ENCODE results near the gene MICA.
A peak's percentile ranks its signal among the peaks of the same experiment; 100 is the strongest.
"Not testable (repeated sequence)": the region's sequence is repeated elsewhere in the genome, so short reads cannot be mapped to it uniquely, and the experiment has no call there.

Gene MICA

GRCh38 chr6:31365864-31366263, 37.5 kb upstream of the MICA start:
- H3K4me3 ChIP-seq (ENCODE audit: low read length), result no peak overlapping the region
- no peaks in the 10 kb centered on the region for H3K4me1 ChIP-seq (ENCODE audit: control insufficient read depth, low read depth, low read length)
- H3K27ac ChIP-seq (ENCODE audit: low read length), result no peak overlapping the region
- H3K9ac ChIP-seq (ENCODE audit: low read length), result no peak overlapping the region
- H3K36me3 ChIP-seq (ENCODE audit: control insufficient read depth, low read depth, low read length), result no peaks in the 10 kb centered on the region
- no peaks in the 10 kb centered on the region for H3K9me3 ChIP-seq (ENCODE audit: control insufficient read depth, low read depth, low read length)
- H3K27me3 ChIP-seq (ENCODE audit: control insufficient read depth, insufficient read depth, low read length), result peaks cover 33% of the 10 kb centered on the region

GRCh38 chr6:31366693-31367470, 36.5 kb upstream of the MICA start:
- Histone ChIP-seq H3K4me3 (ENCODE audit: low read length) (peak overlapping the region; percentile 39), H3K4me1 (ENCODE audit: control insufficient read depth, low read depth, low read length) (no peaks in the 10 kb centered on the region), H3K36me3 (ENCODE audit: control insufficient read depth, low read depth, low read length) (no peaks in the 10 kb centered on the region), H3K9me3 (ENCODE audit: control insufficient read depth, low read depth, low read length) (no peaks in the 10 kb centered on the region), H3K27me3 (ENCODE audit: control insufficient read depth, insufficient read depth, low read length) (peaks cover 33% of the 10 kb centered on the region), H3K27ac (ENCODE audit: low read length) (no peak overlapping the region), H3K9ac (ENCODE audit: low read length) (no peak overlapping the region)

DNA sequence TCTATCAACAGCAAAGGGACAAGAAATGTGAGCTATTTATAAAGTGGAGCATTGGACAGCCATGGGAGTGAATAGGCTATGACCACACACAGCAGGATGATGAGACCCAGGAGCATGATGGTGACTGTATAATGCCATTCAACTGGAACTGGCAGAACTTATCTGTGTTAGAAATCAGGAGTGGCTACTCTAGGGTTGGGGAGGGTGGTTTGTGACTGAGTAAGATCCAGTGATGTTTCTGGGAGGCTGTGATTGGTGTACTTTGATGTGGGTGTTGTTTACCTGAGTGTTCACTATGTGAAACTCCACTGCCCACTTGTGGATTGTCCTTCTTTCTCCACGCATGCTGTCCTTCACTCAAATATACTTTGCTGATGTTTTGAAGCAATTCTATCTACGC, 34.9 kb upstream of the MICA start:
- H3K27me3 ChIP-seq (ENCODE audit: control insufficient read depth, insufficient read depth, low read length), result peaks cover 27% of the 10 kb centered on the region
- no peak overlapping the region for H3K9ac ChIP-seq (ENCODE audit: low read length)
- no peaks in the 10 kb centered on the region for H3K9me3 ChIP-seq (ENCODE audit: control insufficient read depth, low read depth, low read length)
- no peak overlapping the region for H3K27ac ChIP-seq (ENCODE audit: low read length)
- no peak overlapping the region for H3K4me3 ChIP-seq (ENCODE audit: low read length)
- no peaks in the 10 kb centered on the region for H3K4me1 ChIP-seq (ENCODE audit: control insufficient read depth, low read depth, low read length)
- H3K36me3 ChIP-seq (ENCODE audit: control insufficient read depth, low read depth, low read length), result no peaks in the 10 kb centered on the region

GRCh38 chr6:31374118-31374517, 29.3 kb upstream of the MICA start:
- not testable (repeated sequence) for H3K9ac ChIP-seq (ENCODE audit: low read length); H3K9me3 ChIP-seq (ENCODE audit: control insufficient read depth, low read depth, low read length); H3K36me3 ChIP-seq (ENCODE audit: control insufficient read depth, low read depth, low read length); H3K4me3 ChIP-seq (ENCODE audit: low read length); H3K27ac ChIP-seq (ENCODE audit: low read length); H3K27me3 ChIP-seq (ENCODE audit: control insufficient read depth, insufficient read depth, low read length); H3K4me1 ChIP-seq (ENCODE audit: control insufficient read depth, low read depth, low read length)

GRCh38 chr6:31375699-31376098, 27.7 kb upstream of the MICA start:
- Histone ChIP-seq H3K9me3 (ENCODE audit: control insufficient read depth, low read depth, low read length) (no peaks in the 10 kb centered on the region), H3K4me3 (ENCODE audit: low read length) (no peak overlapping the region), H3K27me3 (ENCODE audit: control insufficient read depth, insufficient read depth, low read length) (no peaks in the 10 kb centered on the region), H3K27ac (ENCODE audit: low read length) (no peak overlapping the region), H3K36me3 (ENCODE audit: control insufficient read depth, low read depth, low read length) (no peaks in the 10 kb centered on the region), H3K4me1 (ENCODE audit: control insufficient read depth, low read depth, low read length) (no peaks in the 10 kb centered on the region), H3K9ac (ENCODE audit: low read length) (no peak overlapping the region)

- no peak overlapping the region for H3K9ac ChIP-seq (ENCODE audit: low read length)
- no peaks in the 10 kb centered on the region for H3K27me3 ChIP-seq (ENCODE audit: control insufficient read depth, insufficient read depth, low read length)
- no peak overlapping the region for H3K4me3 ChIP-seq (ENCODE audit: low read length)
- no peaks in the 10 kb centered on the region for H3K4me1 ChIP-seq (ENCODE audit: control insufficient read depth, low read depth, low read length)
- H3K36me3 ChIP-seq (ENCODE audit: control insufficient read depth, low read depth, low read length), result no peaks in the 10 kb centered on the region
- no peaks in the 10 kb centered on the region for H3K9me3 ChIP-seq (ENCODE audit: control insufficient read depth, low read depth, low read length)
- no peak overlapping the region for H3K27ac ChIP-seq (ENCODE audit: low read length)
Measured at GRCh38 chr6:31377029-31377428, 26.4 kb upstream of the MICA start.

- Histone ChIP-seq H3K9ac (ENCODE audit: low read length) (no peak overlapping the region), H3K27me3 (ENCODE audit: control insufficient read depth, insufficient read depth, low read length) (no peaks in the 10 kb centered on the region), H3K4me1 (ENCODE audit: control insufficient read depth, low read depth, low read length) (no peaks in the 10 kb centered on the region), H3K9me3 (ENCODE audit: control insufficient read depth, low read depth, low read length) (no peaks in the 10 kb centered on the region), H3K36me3 (ENCODE audit: control insufficient read depth, low read depth, low read length) (no peaks in the 10 kb centered on the region), H3K27ac (ENCODE audit: low read length) (no peak overlapping the region), H3K4me3 (ENCODE audit: low read length) (no peak overlapping the region)
Measured at GRCh38 chr6:31378062-31378720, 25.2 kb upstream of the MICA start.

GRCh38 chr6:31378721-31379103, 24.7 kb upstream of the MICA start:
- no peak overlapping the region for H3K4me3 ChIP-seq (ENCODE audit: low read length)
- H3K4me1 ChIP-seq (ENCODE audit: control insufficient read depth, low read depth, low read length), result no peaks in the 10 kb centered on the region
- no peaks in the 10 kb centered on the region for H3K9me3 ChIP-seq (ENCODE audit: control insufficient read depth, low read depth, low read length)
- H3K36me3 ChIP-seq (ENCODE audit: control insufficient read depth, low read depth, low read length), result no peaks in the 10 kb centered on the region
- no peak overlapping the region for H3K9ac ChIP-seq (ENCODE audit: low read length)
- no peaks in the 10 kb centered on the region for H3K27me3 ChIP-seq (ENCODE audit: control insufficient read depth, insufficient read depth, low read length)
- no peak overlapping the region for H3K27ac ChIP-seq (ENCODE audit: low read length)

GRCh38 chr6:31379850-31380249, 23.5 kb upstream of the MICA start:
- Histone ChIP-seq H3K27me3 (ENCODE audit: control insufficient read depth, insufficient read depth, low read length) (no peaks in the 10 kb centered on the region), H3K9ac (ENCODE audit: low read length) (no peak overlapping the region), H3K4me1 (ENCODE audit: control insufficient read depth, low read depth, low read length) (no peaks in the 10 kb centered on the region), H3K27ac (ENCODE audit: low read length) (no peak overlapping the region), H3K36me3 (ENCODE audit: control insufficient read depth, low read depth, low read length) (no peaks in the 10 kb centered on the region), H3K4me3 (ENCODE audit: low read length) (no peak overlapping the region), H3K9me3 (ENCODE audit: control insufficient read depth, low read depth, low read length) (no peaks in the 10 kb centered on the region)

- no peaks in the 10 kb centered on the region for H3K27me3 ChIP-seq (ENCODE audit: control insufficient read depth, insufficient read depth, low read length)
- no peaks in the 10 kb centered on the region for H3K9me3 ChIP-seq (ENCODE audit: control insufficient read depth, low read depth, low read length)
- H3K4me1 ChIP-seq (ENCODE audit: control insufficient read depth, low read depth, low read length), result no peaks in the 10 kb centered on the region
Measured at GRCh38 chr6:31381666-31382065, 21.7 kb upstream of the MICA start.

GRCh38 chr6:31383149-31383548, 20.2 kb upstream of the MICA start:
- H3K36me3 ChIP-seq (ENCODE audit: control insufficient read depth, low read depth, low read length), result no peaks in the 10 kb centered on the region
- H3K9me3 ChIP-seq (ENCODE audit: control insufficient read depth, low read depth, low read length), result no peaks in the 10 kb centered on the region
- H3K27ac ChIP-seq (ENCODE audit: low read length), result no peak overlapping the region
- H3K27me3 ChIP-seq (ENCODE audit: control insufficient read depth, insufficient read depth, low read length), result no peaks in the 10 kb centered on the region
- no peak overlapping the region for H3K4me3 ChIP-seq (ENCODE audit: low read length)
- no peaks in the 10 kb centered on the region for H3K4me1 ChIP-seq (ENCODE audit: control insufficient read depth, low read depth, low read length)
- no peak overlapping the region for H3K9ac ChIP-seq (ENCODE audit: low read length)

More at GRCh38 chr6:31381666-31382065, 21.7 kb upstream of the MICA start:
- Histone ChIP-seq H3K4me3 (ENCODE audit: low read length) (no peak overlapping the region), H3K36me3 (ENCODE audit: control insufficient read depth, low read depth, low read length) (no peaks in the 10 kb centered on the region), H3K9ac (ENCODE audit: low read length) (no peak overlapping the region), H3K27ac (ENCODE audit: low read length) (no peak overlapping the region)

- H3K27ac ChIP-seq (ENCODE audit: low read length), result no peak overlapping the region
- H3K27me3 ChIP-seq (ENCODE audit: control insufficient read depth, insufficient read depth, low read length), result no peaks in the 10 kb centered on the region
- H3K9ac ChIP-seq (ENCODE audit: low read length), result no peak overlapping the region
- H3K4me3 ChIP-seq (ENCODE audit: low read length), result no peak overlapping the region
- no peaks in the 10 kb centered on the region for H3K9me3 ChIP-seq (ENCODE audit: control insufficient read depth, low read depth, low read length)
- no peaks in the 10 kb centered on the region for H3K4me1 ChIP-seq (ENCODE audit: control insufficient read depth, low read depth, low read length)
- no peaks in the 10 kb centered on the region for H3K36me3 ChIP-seq (ENCODE audit: control insufficient read depth, low read depth, low read length)
Measured at GRCh38 chr6:31385041-31385440, 18.4 kb upstream of the MICA start.
